PC-9 (cell line): ENCODE measurements around the gene SKI.

Source experiments
- EZH2 ChIP-seq: fragments of 200-600 bp; sonication (generic); IDR thresholded peaks from 2 replicates; pipeline ENCODE4 v1.8.0; 2017; ENCODE audit warnings: antibody characterized with exemption, low read depth
- TF ChIP-seq, protein P1 (sequence below): fragments of 200-600 bp; sonication (generic); conservative IDR thresholded peaks from 2 replicates; pipeline ENCODE4 v1.6.1; 2017; ENCODE audit warnings: mixed run types, antibody characterized with exemption, mild to moderate bottlenecking, moderate library complexity

DNA sequence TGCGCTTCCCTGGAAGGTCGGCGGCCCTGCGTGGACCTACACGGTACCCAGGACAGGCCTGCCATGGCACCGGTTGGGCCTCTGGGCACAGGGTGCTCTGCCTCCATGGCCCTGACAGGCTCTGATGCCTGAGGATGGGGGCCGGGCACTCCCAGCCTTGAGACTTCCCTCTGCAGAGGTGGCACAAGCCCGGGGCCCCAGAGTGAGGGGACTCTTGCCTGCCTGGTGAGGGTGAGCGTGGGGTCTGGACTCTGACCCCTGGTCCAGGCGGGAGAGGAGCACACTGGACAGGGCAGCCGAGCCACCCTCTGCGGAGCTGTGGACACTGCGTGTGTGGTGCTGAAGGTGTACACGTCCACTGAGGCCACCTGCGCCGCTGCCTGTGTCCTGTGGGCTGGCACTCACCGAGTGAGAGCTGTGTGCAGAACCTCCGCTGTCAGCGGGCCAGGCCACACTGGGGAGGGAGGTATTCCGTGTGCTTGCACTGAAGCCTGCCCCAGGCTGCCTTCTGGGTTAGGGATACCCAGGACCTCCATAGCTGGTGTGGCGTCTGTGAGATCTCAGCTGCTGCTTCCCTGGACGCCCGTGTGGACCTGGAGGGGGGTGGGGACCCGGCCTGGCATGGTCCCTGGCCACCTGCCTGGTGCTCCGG, 10.4 kb downstream of the SKI start:
- TF ChIP-seq, protein P1, sequence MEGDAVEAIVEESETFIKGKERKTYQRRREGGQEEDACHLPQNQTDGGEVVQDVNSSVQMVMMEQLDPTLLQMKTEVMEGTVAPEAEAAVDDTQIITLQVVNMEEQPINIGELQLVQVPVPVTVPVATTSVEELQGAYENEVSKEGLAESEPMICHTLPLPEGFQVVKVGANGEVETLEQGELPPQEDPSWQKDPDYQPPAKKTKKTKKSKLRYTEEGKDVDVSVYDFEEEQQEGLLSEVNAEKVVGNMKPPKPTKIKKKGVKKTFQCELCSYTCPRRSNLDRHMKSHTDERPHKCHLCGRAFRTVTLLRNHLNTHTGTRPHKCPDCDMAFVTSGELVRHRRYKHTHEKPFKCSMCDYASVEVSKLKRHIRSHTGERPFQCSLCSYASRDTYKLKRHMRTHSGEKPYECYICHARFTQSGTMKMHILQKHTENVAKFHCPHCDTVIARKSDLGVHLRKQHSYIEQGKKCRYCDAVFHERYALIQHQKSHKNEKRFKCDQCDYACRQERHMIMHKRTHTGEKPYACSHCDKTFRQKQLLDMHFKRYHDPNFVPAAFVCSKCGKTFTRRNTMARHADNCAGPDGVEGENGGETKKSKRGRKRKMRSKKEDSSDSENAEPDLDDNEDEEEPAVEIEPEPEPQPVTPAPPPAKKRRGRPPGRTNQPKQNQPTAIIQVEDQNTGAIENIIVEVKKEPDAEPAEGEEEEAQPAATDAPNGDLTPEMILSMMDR, result no peak
- no peak for TF ChIP-seq EZH2
